Measurements from ENCODE around the gene MSANTD1.

DNA sequence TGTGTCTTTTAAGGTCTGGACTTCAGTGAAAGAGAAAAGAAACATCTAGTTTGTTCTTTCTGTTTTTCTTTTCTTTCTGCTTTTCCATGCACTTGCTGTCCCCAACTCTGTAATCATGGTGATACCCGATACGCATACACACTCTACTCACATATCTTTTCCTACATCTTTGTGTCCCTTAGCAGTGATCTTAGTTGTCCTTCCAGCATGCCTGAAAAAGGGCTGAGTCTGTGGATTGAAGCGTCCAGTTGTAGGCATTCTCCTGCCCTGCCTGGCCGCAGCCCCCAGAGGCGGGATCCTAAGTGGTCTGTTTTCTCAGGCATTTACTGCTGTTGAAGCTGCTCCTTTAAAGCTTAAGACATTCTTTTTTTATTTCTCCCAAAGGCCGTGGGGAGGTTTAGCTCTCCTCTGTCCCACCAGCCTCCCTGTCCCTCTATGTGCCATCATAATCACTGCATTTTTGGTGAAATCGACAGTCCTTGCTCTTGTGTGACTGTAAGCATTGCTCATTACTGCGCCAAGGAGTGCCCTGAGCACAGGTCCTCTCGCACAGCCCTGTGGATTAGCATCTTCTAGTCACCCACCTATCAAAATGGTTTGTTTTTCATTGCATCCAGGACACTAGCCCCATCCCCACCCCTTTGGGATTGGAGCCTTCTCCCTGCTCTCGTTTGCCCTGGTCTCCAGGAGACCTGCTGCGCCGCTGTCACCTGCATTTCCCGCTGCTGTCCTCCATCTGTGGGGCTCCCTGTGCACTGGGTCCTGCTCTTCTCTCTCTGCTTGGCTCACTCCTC lies 48.3 kb downstream of the MSANTD1 start:
- TF ChIP-seq POLR2A (IDR thresholded peaks at IDR 0.05): no peak
- TF ChIP-seq, protein P1, sequence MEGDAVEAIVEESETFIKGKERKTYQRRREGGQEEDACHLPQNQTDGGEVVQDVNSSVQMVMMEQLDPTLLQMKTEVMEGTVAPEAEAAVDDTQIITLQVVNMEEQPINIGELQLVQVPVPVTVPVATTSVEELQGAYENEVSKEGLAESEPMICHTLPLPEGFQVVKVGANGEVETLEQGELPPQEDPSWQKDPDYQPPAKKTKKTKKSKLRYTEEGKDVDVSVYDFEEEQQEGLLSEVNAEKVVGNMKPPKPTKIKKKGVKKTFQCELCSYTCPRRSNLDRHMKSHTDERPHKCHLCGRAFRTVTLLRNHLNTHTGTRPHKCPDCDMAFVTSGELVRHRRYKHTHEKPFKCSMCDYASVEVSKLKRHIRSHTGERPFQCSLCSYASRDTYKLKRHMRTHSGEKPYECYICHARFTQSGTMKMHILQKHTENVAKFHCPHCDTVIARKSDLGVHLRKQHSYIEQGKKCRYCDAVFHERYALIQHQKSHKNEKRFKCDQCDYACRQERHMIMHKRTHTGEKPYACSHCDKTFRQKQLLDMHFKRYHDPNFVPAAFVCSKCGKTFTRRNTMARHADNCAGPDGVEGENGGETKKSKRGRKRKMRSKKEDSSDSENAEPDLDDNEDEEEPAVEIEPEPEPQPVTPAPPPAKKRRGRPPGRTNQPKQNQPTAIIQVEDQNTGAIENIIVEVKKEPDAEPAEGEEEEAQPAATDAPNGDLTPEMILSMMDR (IDR thresholded peaks at IDR 0.05): no peak
